ENCODE results near the gene SLC25A13. TPM values are rescaled to one million over a fixed set of nuclear protein-coding genes. Genes with fewer than 3 reads are reported as not detected.
"Not testable (repeated sequence)": the region's sequence is repeated elsewhere in the genome, so short reads cannot be mapped to it uniquely, and the experiment has no call there.

Gene SLC25A13
- total and polyA plus RNA-seq, 9 of the 15 experiments (the other 6 are each of a cell fraction or from before 2014, with no cell fraction given) = 21.4 to 80.2 (median 58.7) TPM

DNA sequence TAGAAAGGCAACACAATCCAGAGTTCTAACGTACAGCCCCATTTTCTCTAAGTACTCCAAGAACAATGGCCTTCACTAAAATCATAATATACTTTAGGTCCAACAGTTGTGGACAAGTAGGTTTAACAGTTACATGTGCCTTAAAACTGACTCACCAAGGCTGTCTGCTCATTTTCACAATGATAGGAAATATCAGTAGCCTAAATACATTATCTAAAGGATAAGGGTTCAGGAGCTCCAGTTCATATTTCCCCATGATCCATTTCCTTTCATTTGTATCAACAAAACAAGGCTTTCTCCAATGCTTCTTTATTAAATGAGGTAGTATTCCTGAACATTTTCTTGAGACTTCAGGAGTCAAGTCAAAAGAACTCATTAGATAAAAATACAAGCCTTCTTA lies 164.0 kb downstream of the SLC25A13 start (continued):
- TF ChIP-seq, protein P1, sequence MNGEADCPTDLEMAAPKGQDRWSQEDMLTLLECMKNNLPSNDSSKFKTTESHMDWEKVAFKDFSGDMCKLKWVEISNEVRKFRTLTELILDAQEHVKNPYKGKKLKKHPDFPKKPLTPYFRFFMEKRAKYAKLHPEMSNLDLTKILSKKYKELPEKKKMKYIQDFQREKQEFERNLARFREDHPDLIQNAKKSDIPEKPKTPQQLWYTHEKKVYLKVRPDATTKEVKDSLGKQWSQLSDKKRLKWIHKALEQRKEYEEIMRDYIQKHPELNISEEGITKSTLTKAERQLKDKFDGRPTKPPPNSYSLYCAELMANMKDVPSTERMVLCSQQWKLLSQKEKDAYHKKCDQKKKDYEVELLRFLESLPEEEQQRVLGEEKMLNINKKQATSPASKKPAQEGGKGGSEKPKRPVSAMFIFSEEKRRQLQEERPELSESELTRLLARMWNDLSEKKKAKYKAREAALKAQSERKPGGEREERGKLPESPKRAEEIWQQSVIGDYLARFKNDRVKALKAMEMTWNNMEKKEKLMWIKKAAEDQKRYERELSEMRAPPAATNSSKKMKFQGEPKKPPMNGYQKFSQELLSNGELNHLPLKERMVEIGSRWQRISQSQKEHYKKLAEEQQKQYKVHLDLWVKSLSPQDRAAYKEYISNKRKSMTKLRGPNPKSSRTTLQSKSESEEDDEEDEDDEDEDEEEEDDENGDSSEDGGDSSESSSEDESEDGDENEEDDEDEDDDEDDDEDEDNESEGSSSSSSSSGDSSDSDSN (IDR thresholded peaks at IDR 0.05; ENCODE audit: borderline replicate concordance in 1 of 2, low read depth in 2 of 2, low read length in 2 of 2) = no peak
- no peak for TF ChIP-seq CBFA2T2 (conservative IDR thresholded peaks at IDR 0.05)

DNA sequence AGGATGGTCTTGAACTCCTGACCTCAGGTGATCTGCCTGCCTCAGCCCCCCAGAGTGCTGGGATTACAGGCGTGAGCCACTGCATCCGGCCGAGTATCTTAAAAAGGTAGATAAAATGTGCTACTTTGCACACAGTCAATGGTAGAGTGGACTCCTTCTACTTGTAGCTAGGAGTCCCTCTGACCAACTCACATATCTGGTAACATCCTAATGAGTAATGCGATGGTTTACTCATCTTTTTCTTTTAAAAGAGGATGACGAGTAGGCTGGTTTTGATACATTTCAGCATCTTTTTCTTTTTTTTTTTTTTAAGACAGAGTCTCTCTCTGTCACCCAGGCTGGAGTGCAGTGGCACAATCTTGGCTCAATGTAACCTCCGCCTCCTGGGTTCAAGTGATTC lies 167.4 kb downstream of the SLC25A13 start:
- ATAC-seq; in situ Hi-C loops (cut with MboI); H3K9me1 ChIP-seq (ENCODE audit: control insufficient read depth, insufficient read depth, low read length); DNase-seq (ENCODE audit: extremely low read depth in 1 of 4, low spot score in 3 of 4); H3K4me1 ChIP-seq (replicated peaks in 1 of 2; ENCODE audit: control insufficient read depth in 2 of 2, insufficient read depth in 2 of 2, low read length in 2 of 2); H3K4me3 ChIP-seq; BruUV-seq (replicated peaks); H3K79me2 ChIP-seq (ENCODE audit: control insufficient read depth, insufficient read depth, low read length); H3K9ac ChIP-seq (ENCODE audit: insufficient read depth in 1 of 2, low read depth in 2 of 2, low read length in 2 of 2); H3K27ac ChIP-seq (ENCODE audit: extremely low read depth, low read depth, low read length); H3K4me2 ChIP-seq (ENCODE audit: insufficient read depth, low read length); H4K20me1 ChIP-seq (replicated peaks; ENCODE audit: control insufficient read depth, insufficient read depth, low read length); intact Hi-C loops (cut with micrococcal nuclease); H2AFZ ChIP-seq (ENCODE audit: low read depth, low read length); FAIRE-seq; H3K27me3 ChIP-seq (ENCODE audit: control insufficient read depth in 2 of 2, insufficient read depth in 2 of 2, low read length in 2 of 2); H3K9me3 ChIP-seq (replicated peaks; ENCODE audit: control insufficient read depth, insufficient read depth, low read depth, low read length); POLR2A ChIA-PET: not testable (repeated sequence)
- peaks cover 25% of the 10 kb centered on the region for H3K36me3 ChIP-seq (ENCODE audit: control insufficient read depth, insufficient read depth, low read length)
- WGBS (ENCODE audit: insufficient coverage, low coverage, missing lambda C conversion rate) = 97% methylated on average over 6 of the region's 6 CpGs
- CTCF ChIA-PET (ENCODE audit: low intra/inter-chr PET ratio) = interaction anchor here (0.6 kb wide), 1 partner anchor 63 kb away, joined by 4 read pairs; no protein-coding TSS in a partner anchor

Data from K562 (cell line).